Activated CD8-positive, alpha-beta memory T cell treated with anti-CD3 and anti-CD28 coated beads, Interleukin-2, amount 50 U/mL, for 1 hour (primary cell): Measurements from ENCODE around the gene SPESP1.

ENCODE experiments used
- DNase-seq: peaks from one replicate; pipeline ENCODE4 v3.0.0-alpha.2; 2020; ENCODE audit errors: extremely low read depth

SPESP1 gene

DNA sequence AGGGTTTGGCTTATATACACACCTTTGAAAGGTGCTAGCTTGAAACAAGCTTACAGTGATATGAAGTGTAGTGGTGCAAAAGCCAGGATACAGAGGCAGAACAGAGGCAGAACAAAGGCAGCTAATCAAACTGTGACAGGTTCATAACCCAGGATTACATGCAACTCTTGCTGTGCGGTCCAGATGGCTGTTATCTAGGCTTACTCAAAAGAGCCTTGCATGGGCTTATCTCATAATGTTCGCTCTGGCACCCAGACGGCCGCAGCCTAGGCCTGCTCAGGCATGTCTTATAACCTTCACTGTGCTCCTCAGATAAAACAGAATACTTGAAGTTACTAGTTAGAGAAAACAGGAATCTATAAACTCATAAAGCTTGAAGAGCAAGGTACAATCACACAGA lies 61.4 kb downstream of the SPESP1 start:
- no peak for DNase-seq

- DNase-seq = no peak
These were observed 62.4 kb downstream of the SPESP1 start for GRCh38 chr15:68992696-68993095.

DNA sequence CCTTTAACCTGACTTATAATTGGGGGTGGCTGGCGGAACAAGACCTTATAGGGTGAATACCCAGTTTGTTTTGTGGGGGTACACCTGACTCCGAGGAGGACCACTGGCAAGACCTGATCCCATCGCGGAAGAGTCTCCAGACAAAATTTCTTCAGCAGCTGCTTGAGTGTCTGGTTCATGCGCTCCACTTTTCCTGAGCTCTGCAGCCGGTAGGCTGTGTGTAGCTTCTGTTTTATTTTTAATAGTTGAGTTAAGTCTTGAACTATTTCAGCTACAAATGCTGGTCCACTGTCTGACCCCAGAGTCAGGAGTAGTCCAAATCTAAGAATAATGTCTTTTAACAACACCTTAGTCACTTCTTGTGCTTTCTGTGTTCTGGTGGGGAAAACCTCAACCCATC lies 63.0 kb downstream of the SPESP1 start:
- DNase-seq = no peak

GRCh38 chr15:68994149-68994548 lies 63.8 kb downstream of the SPESP1 start:
- no peak for DNase-seq

DNA sequence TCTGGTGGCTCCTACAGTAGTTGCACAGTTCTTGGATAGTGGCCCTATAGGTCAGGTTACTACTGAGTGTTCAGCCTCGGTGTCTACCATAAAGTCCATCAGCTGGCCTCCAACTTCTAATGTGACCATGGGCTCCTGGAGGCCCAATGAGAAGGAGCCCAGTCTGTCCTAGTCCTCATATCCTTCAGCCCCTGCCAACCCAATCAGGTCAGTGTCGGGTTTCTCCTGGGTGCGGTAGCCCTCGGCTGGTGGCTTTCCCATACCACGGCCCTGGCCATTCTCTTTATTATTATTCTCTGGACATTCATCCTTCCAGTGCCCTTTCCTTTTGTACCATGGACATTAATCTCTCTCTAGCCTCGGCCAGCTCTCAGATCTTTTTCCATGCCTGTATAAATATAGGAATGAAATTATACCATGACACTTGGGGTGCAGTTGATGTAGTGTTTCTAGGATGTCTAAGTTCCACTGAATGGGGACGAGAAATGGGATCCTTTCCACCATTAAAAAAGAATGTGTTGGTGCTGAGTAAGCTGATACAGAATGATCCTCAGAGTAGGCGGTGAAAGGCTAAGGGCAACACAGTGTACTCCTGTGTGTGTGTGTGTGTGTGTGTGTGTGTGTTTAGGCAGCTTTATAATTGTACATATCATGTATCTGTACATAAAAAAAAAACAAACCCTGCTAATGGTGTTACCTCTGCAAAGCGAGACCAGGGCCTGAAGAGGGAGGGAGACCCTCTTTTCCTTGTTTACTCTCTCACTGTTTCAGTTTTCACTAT lies 64.8 kb downstream of the SPESP1 start:
- DNase-seq = no peak
